ENCODE data around the gene FAM53C.
"Not testable (repeated sequence)": the region's sequence is repeated elsewhere in the genome, so short reads cannot be mapped to it uniquely, and the experiment has no call there.

Gene FAM53C

GRCh38 chr5:138351517-138351916 is 13.5 kb downstream of the FAM53C start:
- DNase-seq = no peak

GRCh38 chr5:138352071-138352721 is 14.1 kb downstream of the FAM53C start, which contains the start of gene KDM3B:
Gene KDM3B, plus strand, starts transcription at chr5:138352685. Its CDS starts 111 bp downstream, at chr5:138352796.
- DNase-seq = peak; percentile 88

GRCh38 chr5:138352722-138353559 is 14.9 kb downstream of the FAM53C start:
- peak; percentile 56 for DNase-seq

- no peak for DNase-seq
Observed at GRCh38 chr5:138353560-138354080, 15.6 kb downstream of the FAM53C start.

GRCh38 chr5:138354387-138354786 is 16.3 kb downstream of the FAM53C start:
- DNase-seq = no peak

- peak; percentile 81 for DNase-seq
Observed at GRCh38 chr5:138354926-138355378, 16.9 kb downstream of the FAM53C start.

GRCh38 chr5:138359621-138360020 is 21.6 kb downstream of the FAM53C start:
- no peak for DNase-seq

GRCh38 chr5:138360941-138361452 is 22.9 kb downstream of the FAM53C start:
- DNase-seq = no peak

- no peak for DNase-seq
Observed at GRCh38 chr5:138364576-138364975, 26.5 kb downstream of the FAM53C start.

- DNase-seq = no peak
Observed at GRCh38 chr5:138366632-138367382, 28.7 kb downstream of the FAM53C start.

- no peak for DNase-seq
Observed at GRCh38 chr5:138369261-138369660, 31.2 kb downstream of the FAM53C start.

- no peak for DNase-seq
Observed at GRCh38 chr5:138369706-138370105, 31.6 kb downstream of the FAM53C start.

GRCh38 chr5:138370537-138370936 is 32.5 kb downstream of the FAM53C start:
- DNase-seq = peak; percentile 6

GRCh38 chr5:138371454-138371853 is 33.4 kb downstream of the FAM53C start:
- no peak for DNase-seq

GRCh38 chr5:138372225-138372624 is 34.2 kb downstream of the FAM53C start:
- DNase-seq = no peak

- no peak for DNase-seq
Observed at GRCh38 chr5:138372653-138373052, 34.6 kb downstream of the FAM53C start.

GRCh38 chr5:138382347-138382746 is 44.3 kb downstream of the FAM53C start:
- DNase-seq = no peak

GRCh38 chr5:138385660-138386059 is 47.6 kb downstream of the FAM53C start:
- DNase-seq = no peak

GRCh38 chr5:138386290-138386689 is 48.2 kb downstream of the FAM53C start:
- no peak for DNase-seq

- no peak for DNase-seq
Observed at GRCh38 chr5:138389332-138389731, 51.3 kb downstream of the FAM53C start.

- not testable (repeated sequence) for DNase-seq
Observed at GRCh38 chr5:138389911-138390310, 51.8 kb downstream of the FAM53C start.

- no peak for DNase-seq
Observed at GRCh38 chr5:138391859-138392386, 53.9 kb downstream of the FAM53C start.

All from fibroblast of skin of right biceps (primary cell).